H1 (cell line): ENCODE measurements around the gene SLC26A4. TPM values are rescaled to one million over a fixed set of nuclear protein-coding genes. Genes with fewer than 3 reads are reported as not detected.

Experiments
- CTCF ChIA-PET: fragments of 300-600 bp; sonication (Branson Sonifier 250); formaldehyde crosslinking; loops from one replicate; lab custom pipeline; 2021; ENCODE audit not compliant: partially characterized antibody; lab: Charles Lee
- POLR2A ChIA-PET: fragments of 300-600 bp; sonication (Branson Sonifier 250); formaldehyde crosslinking; loops from one replicate; lab custom pipeline; 2021; ENCODE audit warnings: inconsistent platforms; ENCODE audit not compliant: partially characterized antibody; lab: Charles Lee
- DNase-seq, 2 experiments: peaks; one replicate each; pipeline versions ENCODE4 v3.0.0 to v3.0.0-alpha.2; 2010 to 2022; ENCODE audit warnings: low spot score in 2 of 2, low read depth in 1 of 2, mixed read lengths in 1 of 2
- FAIRE-seq: peaks from 2 replicates; lab custom pipeline; 2011; peaks lifted over from hg19 to GRCh38; lab: Jason Lieb, UNC
- H2AFZ ChIP-seq: 2 replicates; pipeline ENCODE4 v1.8.1; 2012; ENCODE audit warnings: low read length, inconsistent platforms
- H2AK5ac ChIP-seq: 2 replicates; pipeline ENCODE4 v1.6.1; 2013; ENCODE audit warnings: low read depth, low read length
- H2BK120ac ChIP-seq: replicated peaks from 2 replicates; pipeline ENCODE3; 2013; ENCODE audit warnings: low read depth, low read length, inconsistent platforms
- H2BK12ac ChIP-seq: 2 replicates; pipeline ENCODE4 v1.6.1; 2013; ENCODE audit warnings: low read depth, low read length
- H2BK15ac ChIP-seq: 2 replicates; pipeline ENCODE4 v1.6.1; 2013; ENCODE audit warnings: low read length
- H2BK20ac ChIP-seq: 2 replicates; pipeline ENCODE4 v1.6.1; 2013; ENCODE audit warnings: low read length
- H2BK5ac ChIP-seq: 2 replicates; pipeline ENCODE4 v1.6.1; 2013; ENCODE audit warnings: low read depth, low read length
- H3K14ac ChIP-seq: 2 replicates; pipeline ENCODE4 v1.6.1; 2013; ENCODE audit warnings: inconsistent platforms; ENCODE audit not compliant: insufficient read length
- H3K18ac ChIP-seq: 2 replicates; pipeline ENCODE4 v1.6.1; 2013; ENCODE audit warnings: low read length; ENCODE audit errors: extremely low read depth
- H3K23ac ChIP-seq: 2 replicates; pipeline ENCODE4 v1.6.1; 2013; ENCODE audit warnings: inconsistent platforms; ENCODE audit not compliant: insufficient read length
- H3K23me2 ChIP-seq: 2 replicates; pipeline ENCODE4 v1.6.1; 2013; ENCODE audit warnings: low read depth, low read length
- H3K27ac ChIP-seq: 2 replicates; pipeline ENCODE4 v1.6.1; 2011; ENCODE audit warnings: low read depth, low read length, inconsistent platforms
- H3K27me3 ChIP-seq, 4 experiments: replicated peaks in 1 of 4; 1 replicate in 1 of 4; 2 replicates in 3 of 4; pipeline versions ENCODE4 v1.6.1 to v1.8.1; 2011 to 2013; ENCODE audit warnings: low read length in 3 of 4, mild to moderate bottlenecking in 3 of 4, inconsistent platforms in 2 of 4, mixed read lengths in 2 of 4, moderate library complexity in 1 of 4; ENCODE audit not compliant: control insufficient read depth in 3 of 4, insufficient read depth in 3 of 4; ENCODE audit errors: extremely low read depth in 1 of 4
- H3K36me3 ChIP-seq, 4 experiments: 2 replicates each; pipeline versions ENCODE4 v1.6.1 to v1.8.1; 2011 to 2013; ENCODE audit warnings: mild to moderate bottlenecking in 4 of 4, low read length in 3 of 4, moderate library complexity in 2 of 4, control low read depth in 1 of 4, inconsistent platforms in 1 of 4; ENCODE audit not compliant: insufficient read depth in 4 of 4, control insufficient read depth in 2 of 4
- H3K4ac ChIP-seq: replicated peaks from 2 replicates; pipeline ENCODE3; 2013; ENCODE audit warnings: low read length, low read depth, mixed read lengths, inconsistent platforms; ENCODE audit not compliant: insufficient read length
- H3K4me1 ChIP-seq, 4 experiments: replicated peaks in 1 of 4; 1 replicate in 1 of 4; 2 replicates in 3 of 4; pipeline versions ENCODE4 v1.6.1 to v1.8.1; 2011 to 2013; ENCODE audit warnings: low read length in 3 of 4, inconsistent platforms in 2 of 4, mixed read lengths in 1 of 4; ENCODE audit not compliant: insufficient read depth in 4 of 4, control insufficient read depth in 3 of 4
- H3K4me2 ChIP-seq, 2 experiments: 2 replicates each; pipeline versions ENCODE4 v1.6.1 to v1.8.1; 2011 to 2013; ENCODE audit warnings: low read depth in 2 of 2, low read length in 2 of 2, control low read depth in 1 of 2, inconsistent platforms in 1 of 2, mild to moderate bottlenecking in 1 of 2; ENCODE audit not compliant: insufficient read depth in 1 of 2
- H3K4me3 ChIP-seq, 4 experiments: fragments of 200-600, 300-600 bp in 1 of 4; sonication (generic), shearing (Covaris generic), sonication (Bioruptor Twin) in 1 of 4; 2 replicates each; pipeline versions ENCODE4 v1.5.1 to v1.8.1; 2011 to 2016; ENCODE audit warnings: low read length in 4 of 4, low read depth in 3 of 4, control low read depth in 2 of 4, inconsistent platforms in 2 of 4, mild to moderate bottlenecking in 2 of 4, mixed read lengths in 1 of 4, moderate library complexity in 1 of 4; ENCODE audit not compliant: insufficient read depth in 2 of 4; ENCODE audit errors: extremely low read depth in 1 of 4
- H3K56ac ChIP-seq: replicated peaks from 2 replicates; pipeline ENCODE3; 2013; ENCODE audit warnings: low read depth, mild to moderate bottlenecking, mixed read lengths, low read length, inconsistent platforms; ENCODE audit not compliant: insufficient read length
- H3K79me1 ChIP-seq: 2 replicates; pipeline ENCODE4 v1.6.1; 2013; ENCODE audit warnings: low read depth, low read length, control low read depth
- H3K79me2 ChIP-seq, 2 experiments: 2 replicates each; pipeline versions ENCODE4 v1.6.1 to v1.8.1; 2012 to 2013; ENCODE audit warnings: low read length in 2 of 2, mild to moderate bottlenecking in 2 of 2, inconsistent platforms in 1 of 2; ENCODE audit not compliant: insufficient read depth in 2 of 2, control insufficient read depth in 1 of 2
- H3K9ac ChIP-seq, 4 experiments: replicated peaks in 1 of 4; 1 replicate in 1 of 4; 2 replicates in 3 of 4; pipeline versions ENCODE4 v1.6.1 to v1.8.1; 2011 to 2013; ENCODE audit warnings: low read depth in 3 of 4, low read length in 3 of 4, control low read depth in 2 of 4, mild to moderate bottlenecking in 2 of 4, moderate library complexity in 2 of 4, inconsistent platforms in 1 of 4; ENCODE audit errors: extremely low read depth in 1 of 4
- H3K9me3 ChIP-seq, 2 experiments: 2 replicates each; pipeline versions ENCODE4 v1.6.1 to v1.8.1; 2012 to 2013; ENCODE audit warnings: mild to moderate bottlenecking in 2 of 2, moderate library complexity in 2 of 2, control low read depth in 1 of 2, inconsistent platforms in 1 of 2, low read depth in 1 of 2, low read length in 1 of 2, mixed read lengths in 1 of 2; ENCODE audit not compliant: insufficient read depth in 2 of 2
- H4K20me1 ChIP-seq, 2 experiments: replicated peaks in 1 of 2; 2 replicates each; pipeline versions ENCODE3 to v1.8.1; 2011 to 2013; ENCODE audit warnings: inconsistent platforms in 2 of 2, low read length in 2 of 2, mild to moderate bottlenecking in 1 of 2; ENCODE audit not compliant: insufficient read depth in 2 of 2, control insufficient read depth in 1 of 2
- H4K5ac ChIP-seq: 2 replicates; pipeline ENCODE4 v1.6.1; 2013; ENCODE audit warnings: low read length, low read depth, mixed read lengths, inconsistent platforms; ENCODE audit not compliant: insufficient read length
- H4K8ac ChIP-seq: 2 replicates; pipeline ENCODE4 v1.8.0; 2013; ENCODE audit warnings: mild to moderate bottlenecking, moderate library complexity, low read length, inconsistent platforms; ENCODE audit not compliant: insufficient read depth; ENCODE audit errors: extremely low read depth
- H4K91ac ChIP-seq: replicated peaks from 2 replicates; pipeline ENCODE3; 2013; ENCODE audit warnings: low read length, mixed read lengths, inconsistent platforms; ENCODE audit not compliant: insufficient read length
- BACH1 ChIP-seq: IDR thresholded peaks from 2 replicates; pipeline ENCODE4 v1.6.1; 2012; ENCODE audit warnings: low read length, improper control_type of control experiment
- CHD2 ChIP-seq: IDR thresholded peaks from 2 replicates; pipeline ENCODE4 v1.6.1; 2012; ENCODE audit warnings: low read length, improper control_type of control experiment
- SP1 ChIP-seq: IDR thresholded peaks from 2 replicates; pipeline ENCODE4 v1.6.1; 2011; ENCODE audit warnings: low read depth, low read length
- ZNF274 ChIP-seq: IDR thresholded peaks from 2 replicates; pipeline ENCODE4 v1.7.0; 2012; ENCODE audit warnings: low read length, borderline replicate concordance; ENCODE audit errors: extremely low read depth
- WGBS, 2 experiments: shearing (Covaris generic) in 1 of 2; methylation state at CpG; one replicate each; pipeline versions ENCODE4 v1.1.6 to v1.1.7; 2013 to 2015; ENCODE audit warnings: low lambda C conversion rate in 2 of 2, mixed read lengths in 2 of 2, inconsistent platforms in 1 of 2, low coverage in 1 of 2, missing lambda C conversion rate in 1 of 2; ENCODE audit not compliant: insufficient replicate concordance in 2 of 2, insufficient coverage in 1 of 2, insufficient read length in 1 of 2; ENCODE audit errors: extremely low coverage in 1 of 2, missing lambda C conversion rate in 1 of 2; 5-methylcytosine and 5-hydroxymethylcytosine counted together
- polyA plus RNA-seq, 7 experiments: library from polyadenylated mRNA; depleted of rRNA in 3 of 7; stranded (reverse) in 5 of 7; unstranded in 2 of 7; fragments of >200 nt in 5 of 7; fragments of 200-250 nt in 2 of 7; gene quantifications; 1 replicate in 5 of 7; 2 replicates in 1 of 7; 4 replicates in 1 of 7; pipeline versions ENCODE4 v1.2.1 to v1.2.3, GENCODE V29; 2011 to 2013; ENCODE audit warnings: missing spikeins in 2 of 7, mixed read lengths in 2 of 7
- total RNA-seq: library from RNA; stranded (reverse); fragmentation: NEBNext Ultra II Directional; extraction: Animal tissue kit (Norgen Biotek cat#: 25700); gene quantifications from 2 replicates; pipeline ENCODE4 v1.2.1, GENCODE V29; 2021

The SLC26A4 gene
- total and polyA plus RNA-seq, 2 of the 8 experiments (the other 6 are each of a cell fraction or from before 2014, with no cell fraction given) = 0.11 to 0.35 TPM

DNA sequence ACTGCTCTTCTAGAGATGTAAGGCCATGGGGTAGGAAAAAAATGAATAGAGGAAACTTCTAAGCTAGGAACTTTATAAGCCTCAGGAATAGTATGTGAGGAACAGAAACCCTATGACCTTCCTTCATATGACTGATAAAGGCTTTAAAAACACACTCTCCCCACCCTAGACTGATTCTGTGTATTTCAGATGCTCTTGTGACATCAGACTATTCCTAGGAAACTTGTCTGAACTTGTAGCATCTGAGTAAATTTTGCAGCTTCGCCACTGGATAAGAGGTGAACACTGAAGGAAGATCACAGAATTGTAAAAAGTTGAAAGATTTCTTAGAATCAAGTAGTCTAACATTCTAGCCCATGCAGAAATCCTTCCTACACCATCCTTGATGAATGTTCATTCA lies 52.3 kb downstream of the SLC26A4 start:
- H3K36me3 ChIP-seq = no peaks in the 10 kb centered on the region
- H2BK15ac ChIP-seq = no peak overlapping the region
- no peaks in the 10 kb centered on the region for H3K9me3 ChIP-seq
- TF ChIP-seq ZNF274 (no peak), SP1 (no peak), CHD2 (no peak), BACH1 (no peak)
- no peaks in the 10 kb centered on the region for H3K4me1 ChIP-seq
- H2AK5ac ChIP-seq = no peak overlapping the region
- no peak overlapping the region for H3K56ac ChIP-seq
- 0 out of 2 replicates have a peak overlapping the region, but pooled peaks have one; percentile 19 for H2AFZ ChIP-seq
- H3K4me3 ChIP-seq = no peak overlapping the region
- H4K5ac ChIP-seq = no peak overlapping the region
- H2BK5ac ChIP-seq = no peak overlapping the region
- H3K23ac ChIP-seq = no peak overlapping the region
- H3K4me2 ChIP-seq = no peak overlapping the region
- no peak overlapping the region for H3K4ac ChIP-seq
- ChIA-PET POLR2A (no interaction called here), CTCF (interaction anchor here (0.7 to 2.0 kb wide), 5 partner anchors 11 to 485 kb away, joined by 3 to 9 read pairs (median 4); no protein-coding TSS in a partner anchor)
- no peak overlapping the region for H3K27ac ChIP-seq
- H4K91ac ChIP-seq = no peak overlapping the region
- H4K8ac ChIP-seq = no peak overlapping the region
- no peak overlapping the region for H2BK120ac ChIP-seq
- no peak overlapping the region for H2BK20ac ChIP-seq
- 82% methylated on average over 1 of the region's 1 CpG; no CpG with 5 or more reads in 1 of the 2 experiments for WGBS, 2 experiments
- no peak for DNase-seq
- no peaks in the 10 kb centered on the region for H4K20me1 ChIP-seq
- no peak for FAIRE-seq
- no peak overlapping the region for H2BK12ac ChIP-seq
- H3K23me2 ChIP-seq = no peaks in the 10 kb centered on the region
- H3K79me2 ChIP-seq = no peaks in the 10 kb centered on the region
- no peaks in the 10 kb centered on the region for H3K27me3 ChIP-seq
- no peaks in the 10 kb centered on the region for H3K79me1 ChIP-seq
- no peak overlapping the region for H3K14ac ChIP-seq
- H3K18ac ChIP-seq = no peak overlapping the region
- H3K9ac ChIP-seq = no peak overlapping the region
